ENCODE data around the gene SUSD1. TPM values are rescaled to one million over a fixed set of nuclear protein-coding genes. Genes with fewer than 3 reads are reported as not detected.

Gene SUSD1
- total and polyA plus RNA-seq, 12 donors, result 1.5 to 14.7 (median 4.3) TPM

DNA sequence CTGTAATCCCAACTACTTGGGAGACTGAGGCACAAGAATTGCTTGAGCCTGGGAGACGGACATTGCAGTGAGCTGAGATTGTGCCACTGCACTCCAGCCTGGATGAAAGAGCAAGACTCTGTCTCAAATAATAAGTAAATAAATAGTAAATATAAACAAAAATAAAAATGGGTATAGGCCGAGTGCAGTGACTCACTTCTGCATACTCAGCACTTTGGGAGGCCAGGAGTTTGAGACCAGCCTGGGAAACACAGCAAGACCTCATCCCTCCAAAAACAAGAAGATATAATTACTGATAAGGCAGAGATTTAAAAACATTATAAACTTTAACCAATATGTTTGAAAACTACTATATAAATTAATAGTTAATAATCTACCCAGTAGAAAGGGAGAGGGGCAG, 37.8 kb upstream of the SUSD1 start:
- TF ChIP-seq, protein P1, sequence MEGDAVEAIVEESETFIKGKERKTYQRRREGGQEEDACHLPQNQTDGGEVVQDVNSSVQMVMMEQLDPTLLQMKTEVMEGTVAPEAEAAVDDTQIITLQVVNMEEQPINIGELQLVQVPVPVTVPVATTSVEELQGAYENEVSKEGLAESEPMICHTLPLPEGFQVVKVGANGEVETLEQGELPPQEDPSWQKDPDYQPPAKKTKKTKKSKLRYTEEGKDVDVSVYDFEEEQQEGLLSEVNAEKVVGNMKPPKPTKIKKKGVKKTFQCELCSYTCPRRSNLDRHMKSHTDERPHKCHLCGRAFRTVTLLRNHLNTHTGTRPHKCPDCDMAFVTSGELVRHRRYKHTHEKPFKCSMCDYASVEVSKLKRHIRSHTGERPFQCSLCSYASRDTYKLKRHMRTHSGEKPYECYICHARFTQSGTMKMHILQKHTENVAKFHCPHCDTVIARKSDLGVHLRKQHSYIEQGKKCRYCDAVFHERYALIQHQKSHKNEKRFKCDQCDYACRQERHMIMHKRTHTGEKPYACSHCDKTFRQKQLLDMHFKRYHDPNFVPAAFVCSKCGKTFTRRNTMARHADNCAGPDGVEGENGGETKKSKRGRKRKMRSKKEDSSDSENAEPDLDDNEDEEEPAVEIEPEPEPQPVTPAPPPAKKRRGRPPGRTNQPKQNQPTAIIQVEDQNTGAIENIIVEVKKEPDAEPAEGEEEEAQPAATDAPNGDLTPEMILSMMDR (IDR thresholded peaks at IDR 0.05), result no peak
- H3K9me3 ChIP-seq, result peaks cover 0 to 10% (median 6%) of the 10 kb centered on the region in 11 donors
- intact Hi-C loops (cut with DNase I), result no loop called here
- peaks cover 0 to 98% (median 19%) of the 10 kb centered on the region in 9 donors for H3K36me3 ChIP-seq
- no peaks in the 10 kb centered on the region for H3K4me1 ChIP-seq
- no peak for ATAC-seq
- no peak overlapping the region for H3K4me3 ChIP-seq
- WGBS, 2 donors, result 96 to 97% methylated on average over 2 of the region's 2 CpGs
- DNase-seq, result no peak
- H3K27ac ChIP-seq, result no peak overlapping the region
- no peaks in the 10 kb centered on the region for H3K27me3 ChIP-seq

DNA sequence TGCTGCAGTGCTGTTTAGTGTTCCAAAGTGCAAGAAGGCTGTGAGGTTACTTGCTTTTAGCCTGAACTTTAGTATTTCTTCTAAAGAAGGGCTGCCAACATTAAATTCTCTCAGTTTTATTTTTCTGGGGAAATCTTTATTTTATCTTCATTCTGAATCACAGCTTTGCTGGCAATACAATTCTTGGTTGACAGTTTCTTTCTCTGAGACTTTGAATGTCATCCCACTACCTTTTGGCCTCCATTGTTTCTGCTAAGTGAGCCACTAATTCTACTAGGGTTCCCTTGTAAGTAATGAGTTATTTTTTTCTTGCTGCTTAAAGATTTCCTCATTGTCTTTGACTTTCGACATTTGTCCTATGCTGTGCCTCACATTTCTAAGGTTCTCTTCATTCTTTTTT, 32.4 kb upstream of the SUSD1 start:
- Histone ChIP-seq H3K27me3 (no peaks in the 10 kb centered on the region), H3K27ac (no peak overlapping the region), H3K9me3 (peaks cover 0 to 36% (median 18%) of the 10 kb centered on the region in 11 donors), H3K36me3 (peaks cover 0 to 74% (median 20%) of the 10 kb centered on the region in 9 donors), H3K4me3 (no peak overlapping the region), H3K4me1 (no peaks in the 10 kb centered on the region)
- ATAC-seq (no peak), DNase-seq (no peak)
- WGBS, 2 donors, result 98% methylated on average over 1 of the region's 1 CpG
- intact Hi-C loops (cut with DNase I), result no loop called here
- TF ChIP-seq, protein P1 (IDR thresholded peaks at IDR 0.05), result no peak

DNA sequence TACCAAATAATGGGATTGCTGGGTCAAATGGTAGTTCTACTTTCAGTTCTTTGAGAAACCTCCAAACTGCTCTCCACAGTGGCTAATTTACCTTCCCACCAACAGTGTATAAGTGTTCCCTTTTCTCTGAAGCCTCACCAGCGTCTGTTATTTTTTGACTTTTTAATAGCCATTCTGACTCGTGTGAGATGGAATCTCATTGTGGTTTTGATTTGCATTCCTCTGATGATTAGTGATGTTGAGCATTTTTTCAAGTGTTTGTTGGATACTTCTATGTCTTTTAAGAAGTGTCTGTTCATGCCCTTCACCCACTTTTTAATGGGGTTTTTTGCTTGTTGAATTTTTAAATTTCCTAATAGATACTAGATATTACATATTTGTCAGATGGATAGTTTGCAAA, 28.4 kb upstream of the SUSD1 start:
- peaks cover 0 to 36% (median 16%) of the 10 kb centered on the region in 11 donors for H3K9me3 ChIP-seq
- TF ChIP-seq, protein P1 (IDR thresholded peaks at IDR 0.05), result no peak
- intact Hi-C loops (cut with DNase I), result no loop called here
- H3K4me1 ChIP-seq, result no peaks in the 10 kb centered on the region
- no peak overlapping the region for H3K4me3 ChIP-seq
- DNase-seq (no peak), ATAC-seq (no peak)
- no peaks in the 10 kb centered on the region for H3K27me3 ChIP-seq
- 93 to 96% methylated on average over 2 of the region's 2 CpGs for WGBS, 2 donors
- no peak overlapping the region for H3K27ac ChIP-seq
- peaks cover 0 to 35% (median 13%) of the 10 kb centered on the region in 9 donors for H3K36me3 ChIP-seq

DNA sequence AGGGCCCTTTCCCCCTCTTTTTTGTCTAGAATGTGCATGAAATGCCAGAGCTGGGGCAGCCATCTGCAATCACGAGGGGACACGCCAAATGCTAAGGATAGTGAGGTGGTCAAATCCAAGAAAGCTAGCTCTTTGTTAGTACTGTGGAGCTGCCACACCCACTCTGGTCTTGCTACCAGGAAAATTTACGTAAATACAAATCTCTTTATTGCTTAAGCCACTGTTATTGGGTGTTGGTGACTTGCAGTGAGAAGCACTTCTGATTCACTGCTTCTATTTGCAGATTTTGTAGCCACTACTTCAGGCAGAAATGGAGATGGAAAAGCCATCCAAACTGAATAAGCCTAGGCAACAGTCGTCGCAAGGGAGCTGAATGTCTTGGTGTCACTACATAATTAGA, 25.6 kb upstream of the SUSD1 start:
- Histone ChIP-seq H3K27me3 (no peaks in the 10 kb centered on the region), H3K4me1 (no peaks in the 10 kb centered on the region), H3K9me3 (peaks cover 0 to 14% (median 0%) of the 10 kb centered on the region in 11 donors), H3K36me3 (peaks cover 0 to 6% (median 0%) of the 10 kb centered on the region in 9 donors), H3K4me3 (no peak overlapping the region), H3K27ac (no peak overlapping the region)
- ATAC-seq (no peak), DNase-seq (no peak)
- TF ChIP-seq, protein P1 (IDR thresholded peaks at IDR 0.05), result no peak
- 91 to 93% methylated on average over 5 of the region's 5 CpGs for WGBS, 2 donors
- intact Hi-C loops (cut with DNase I), result no loop called here

Measured in heart right ventricle (tissue), 16 donors.